ENCODE results near the gene PRRC2A.

- TF ChIP-seq, protein P1, sequence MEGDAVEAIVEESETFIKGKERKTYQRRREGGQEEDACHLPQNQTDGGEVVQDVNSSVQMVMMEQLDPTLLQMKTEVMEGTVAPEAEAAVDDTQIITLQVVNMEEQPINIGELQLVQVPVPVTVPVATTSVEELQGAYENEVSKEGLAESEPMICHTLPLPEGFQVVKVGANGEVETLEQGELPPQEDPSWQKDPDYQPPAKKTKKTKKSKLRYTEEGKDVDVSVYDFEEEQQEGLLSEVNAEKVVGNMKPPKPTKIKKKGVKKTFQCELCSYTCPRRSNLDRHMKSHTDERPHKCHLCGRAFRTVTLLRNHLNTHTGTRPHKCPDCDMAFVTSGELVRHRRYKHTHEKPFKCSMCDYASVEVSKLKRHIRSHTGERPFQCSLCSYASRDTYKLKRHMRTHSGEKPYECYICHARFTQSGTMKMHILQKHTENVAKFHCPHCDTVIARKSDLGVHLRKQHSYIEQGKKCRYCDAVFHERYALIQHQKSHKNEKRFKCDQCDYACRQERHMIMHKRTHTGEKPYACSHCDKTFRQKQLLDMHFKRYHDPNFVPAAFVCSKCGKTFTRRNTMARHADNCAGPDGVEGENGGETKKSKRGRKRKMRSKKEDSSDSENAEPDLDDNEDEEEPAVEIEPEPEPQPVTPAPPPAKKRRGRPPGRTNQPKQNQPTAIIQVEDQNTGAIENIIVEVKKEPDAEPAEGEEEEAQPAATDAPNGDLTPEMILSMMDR (IDR thresholded peaks at IDR 0.05 in 8 of 11, conservative IDR thresholded peaks at IDR 0.05 in 3 of 11): no peak
- TF ChIP-seq POLR2A (IDR thresholded peaks at IDR 0.05): no peak
- no peak for TF ChIP-seq POLR2AphosphoS5 (IDR thresholded peaks at IDR 0.05)
Measured at GRCh38 chr6:31663126-31663960, 42.8 kb downstream of the PRRC2A start.
